ENCODE results near the gene GRID2. TPM values are rescaled to one million over a fixed set of nuclear protein-coding genes. Genes with fewer than 3 reads are reported as not detected.

The GRID2 gene
- total and polyA plus RNA-seq, 2 of the 13 experiments (the other 11 are each of a cell fraction or from before 2014, with no cell fraction given): not detected

GRCh38 chr4:93761286-93761685, 1457.5 kb downstream of the GRID2 start:
- no peak for FAIRE-seq
- 6% methylated on average over 1 of the region's 1 CpG for WGBS (ENCODE audit: low lambda C conversion rate)
- ChIA-PET POLR2A (no interaction called here), CTCF (ENCODE audit: low intra/inter-chr PET ratio, low total read pairs) (no interaction called here)
- H2AFZ ChIP-seq (ENCODE audit: low read length): no peak overlapping the region
- in situ Hi-C loops (cut with HindIII; ENCODE audit: extremely low pct_ligation_motif_present, low pct_unique_long_range_greater_than_20kb): no loop called here
- H3K36me3 ChIP-seq (replicated peaks in 1 of 2; ENCODE audit: control insufficient read depth in 1 of 2, insufficient read depth in 2 of 2, low read length in 2 of 2): no peaks in the 10 kb centered on the region
- no peak overlapping the region for H3K4me2 ChIP-seq (ENCODE audit: low read depth, low read length)
- H3K27ac ChIP-seq (ENCODE audit: extremely low read length, insufficient read depth, low read length): no peak overlapping the region
- no peak for TF ChIP-seq ZNF577 (CRISPR knock-in tag; IDR thresholded peaks at IDR 0.05; ENCODE audit: borderline replicate concordance, low read depth)
- no peak for TF ChIP-seq ZNF724P (CRISPR knock-in tag; IDR thresholded peaks at IDR 0.05; ENCODE audit: borderline replicate concordance)
- TF ChIP-seq ZFP62 (CRISPR knock-in tag; IDR thresholded peaks at IDR 0.05): no peak
- no peak for TF ChIP-seq MLXIP (CRISPR knock-in tag; IDR thresholded peaks at IDR 0.05; ENCODE audit: borderline replicate concordance)
- TF ChIP-seq ATF1 (CRISPR knock-in tag; IDR thresholded peaks at IDR 0.05): no peak
- TF ChIP-seq ZBED4 (CRISPR knock-in tag; IDR thresholded peaks at IDR 0.05; ENCODE audit: borderline replicate concordance): no peak
- TF ChIP-seq ZNF362 (CRISPR knock-in tag; IDR thresholded peaks at IDR 0.05; ENCODE audit: borderline replicate concordance): no peak
- TF ChIP-seq FOXA1 (IDR thresholded peaks at IDR 0.05): no peak
- TF ChIP-seq FOXA1 (CRISPR knock-in tag; IDR thresholded peaks at IDR 0.05): no peak
- no peak for TF ChIP-seq AHDC1 (CRISPR knock-in tag; IDR thresholded peaks at IDR 0.05; ENCODE audit: borderline replicate concordance)
- no peak for TF ChIP-seq NFYC (CRISPR knock-in tag; IDR thresholded peaks at IDR 0.05)
- no peak for TF ChIP-seq NKX3-1 (CRISPR knock-in tag; IDR thresholded peaks at IDR 0.05)
- ATAC-seq: no peak
- no TSS peak for BruUV-seq (replicated peaks)
- DNase-seq (ENCODE audit: low spot score): no peak
- no peak overlapping the region for H3K9ac ChIP-seq (ENCODE audit: insufficient read depth, low read depth, low read length)
- no peaks in the 10 kb centered on the region for H3K27me3 ChIP-seq (ENCODE audit: control insufficient read depth in 1 of 2, insufficient read depth in 2 of 2, low read length in 2 of 2)
- no peaks in the 10 kb centered on the region; the same call in 1 of the 2 replicates for H4K20me1 ChIP-seq (ENCODE audit: insufficient read depth, low read length)
- H3K9me3 ChIP-seq (ENCODE audit: low read length): no peaks in the 10 kb centered on the region
- intact Hi-C loops (cut with micrococcal nuclease; ENCODE audit: unreplicated experiment): loop anchor here (5.0 kb wide), 1 partner anchor 1374 kb away; no protein-coding TSS in a partner anchor
- H3K79me2 ChIP-seq (ENCODE audit: insufficient read depth, low read length): no peaks in the 10 kb centered on the region
- H3K4me1 ChIP-seq (ENCODE audit: insufficient read depth, low read length): no peaks in the 10 kb centered on the region
- H3K4me3 ChIP-seq (replicated peaks in 1 of 3; ENCODE audit: insufficient read depth in 1 of 3, low read depth in 2 of 3, low read length in 3 of 3): no peak overlapping the region

All from HepG2 (cell line).